GM12801 (cell line): ENCODE results near the gene BHLHE23.
A peak's percentile ranks its signal among the peaks of the same experiment; 100 is the strongest.

Experiments
- TF ChIP-seq, protein P1 (sequence below): IDR thresholded peaks from one replicate; pipeline ENCODE4 v1.5.1; 2011; ENCODE audit warnings: control low read depth; ENCODE audit not compliant: insufficient read length; ENCODE audit errors: extremely low read depth

Gene BHLHE23

DNA sequence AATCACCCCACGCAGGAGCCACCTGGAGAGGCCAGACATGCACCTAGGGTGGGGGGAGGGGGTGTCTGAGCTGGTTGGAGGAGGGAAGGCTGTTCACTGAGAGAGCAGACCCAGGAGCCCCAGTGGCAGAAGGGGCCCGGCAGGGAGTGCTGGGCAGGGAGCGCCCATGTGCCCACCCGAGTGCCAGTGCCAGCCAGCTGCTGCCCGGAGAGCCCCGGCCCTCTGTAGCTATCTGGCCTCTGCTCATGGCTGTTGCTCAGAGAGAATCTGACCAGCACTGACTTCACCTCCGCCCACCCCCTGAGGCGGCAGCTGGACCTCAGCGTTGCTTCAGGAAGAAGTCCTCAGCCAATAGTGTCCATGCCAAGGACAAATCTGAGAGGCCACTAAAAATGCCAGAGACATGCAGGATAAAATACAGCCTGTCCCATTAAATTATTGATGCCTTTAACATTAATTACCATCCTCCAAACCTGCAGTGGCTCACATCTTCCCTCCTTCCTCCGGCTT lies 31.5 kb downstream of the BHLHE23 start:
- TF ChIP-seq, protein P1, sequence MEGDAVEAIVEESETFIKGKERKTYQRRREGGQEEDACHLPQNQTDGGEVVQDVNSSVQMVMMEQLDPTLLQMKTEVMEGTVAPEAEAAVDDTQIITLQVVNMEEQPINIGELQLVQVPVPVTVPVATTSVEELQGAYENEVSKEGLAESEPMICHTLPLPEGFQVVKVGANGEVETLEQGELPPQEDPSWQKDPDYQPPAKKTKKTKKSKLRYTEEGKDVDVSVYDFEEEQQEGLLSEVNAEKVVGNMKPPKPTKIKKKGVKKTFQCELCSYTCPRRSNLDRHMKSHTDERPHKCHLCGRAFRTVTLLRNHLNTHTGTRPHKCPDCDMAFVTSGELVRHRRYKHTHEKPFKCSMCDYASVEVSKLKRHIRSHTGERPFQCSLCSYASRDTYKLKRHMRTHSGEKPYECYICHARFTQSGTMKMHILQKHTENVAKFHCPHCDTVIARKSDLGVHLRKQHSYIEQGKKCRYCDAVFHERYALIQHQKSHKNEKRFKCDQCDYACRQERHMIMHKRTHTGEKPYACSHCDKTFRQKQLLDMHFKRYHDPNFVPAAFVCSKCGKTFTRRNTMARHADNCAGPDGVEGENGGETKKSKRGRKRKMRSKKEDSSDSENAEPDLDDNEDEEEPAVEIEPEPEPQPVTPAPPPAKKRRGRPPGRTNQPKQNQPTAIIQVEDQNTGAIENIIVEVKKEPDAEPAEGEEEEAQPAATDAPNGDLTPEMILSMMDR = no peak

DNA sequence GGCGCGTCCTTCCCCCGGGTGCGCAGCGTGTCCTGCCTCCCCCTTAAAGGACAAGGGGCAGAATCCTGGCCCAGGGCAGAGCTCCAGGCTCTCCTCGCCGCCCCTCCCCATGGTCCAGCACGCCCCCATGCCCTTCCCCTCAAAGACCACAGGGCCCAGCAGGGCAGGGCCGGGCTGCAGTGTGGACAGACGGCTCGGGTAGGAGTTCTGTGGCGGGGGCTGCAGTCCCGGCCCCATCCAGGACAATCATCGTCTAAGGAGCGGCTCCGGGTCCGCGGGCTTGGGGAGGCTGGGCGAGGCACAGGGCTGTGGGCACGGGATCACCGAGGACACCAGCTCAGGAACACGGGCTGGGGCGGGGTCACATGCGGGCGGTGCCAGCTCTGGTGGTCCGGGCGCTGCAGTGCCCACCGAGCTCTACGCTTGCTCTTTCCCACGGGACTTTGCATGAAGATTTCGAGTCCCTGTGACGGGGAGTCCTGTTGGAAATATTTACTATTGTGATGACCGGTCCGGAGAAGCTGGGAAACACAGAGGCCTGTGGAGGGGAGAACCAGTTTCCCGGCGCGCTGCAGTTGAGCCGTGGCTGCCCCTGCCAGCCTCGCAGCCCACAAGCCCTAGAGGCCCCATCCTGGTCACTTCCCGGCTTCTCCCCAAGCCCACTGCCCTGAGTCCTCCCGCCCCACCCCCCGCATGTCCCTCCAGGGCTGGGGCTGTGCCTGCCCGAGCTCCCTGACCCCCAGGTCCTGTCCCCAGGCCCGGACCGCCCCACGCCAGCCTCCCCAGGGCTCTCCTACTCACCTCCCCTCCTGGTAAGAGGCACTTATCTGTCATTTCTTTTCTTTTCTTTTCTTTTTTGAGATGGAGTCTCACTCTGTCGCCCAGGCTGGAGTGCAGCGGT lies 33.7 kb downstream of the BHLHE23 start:
- TF ChIP-seq, protein P1 = no peak

DNA sequence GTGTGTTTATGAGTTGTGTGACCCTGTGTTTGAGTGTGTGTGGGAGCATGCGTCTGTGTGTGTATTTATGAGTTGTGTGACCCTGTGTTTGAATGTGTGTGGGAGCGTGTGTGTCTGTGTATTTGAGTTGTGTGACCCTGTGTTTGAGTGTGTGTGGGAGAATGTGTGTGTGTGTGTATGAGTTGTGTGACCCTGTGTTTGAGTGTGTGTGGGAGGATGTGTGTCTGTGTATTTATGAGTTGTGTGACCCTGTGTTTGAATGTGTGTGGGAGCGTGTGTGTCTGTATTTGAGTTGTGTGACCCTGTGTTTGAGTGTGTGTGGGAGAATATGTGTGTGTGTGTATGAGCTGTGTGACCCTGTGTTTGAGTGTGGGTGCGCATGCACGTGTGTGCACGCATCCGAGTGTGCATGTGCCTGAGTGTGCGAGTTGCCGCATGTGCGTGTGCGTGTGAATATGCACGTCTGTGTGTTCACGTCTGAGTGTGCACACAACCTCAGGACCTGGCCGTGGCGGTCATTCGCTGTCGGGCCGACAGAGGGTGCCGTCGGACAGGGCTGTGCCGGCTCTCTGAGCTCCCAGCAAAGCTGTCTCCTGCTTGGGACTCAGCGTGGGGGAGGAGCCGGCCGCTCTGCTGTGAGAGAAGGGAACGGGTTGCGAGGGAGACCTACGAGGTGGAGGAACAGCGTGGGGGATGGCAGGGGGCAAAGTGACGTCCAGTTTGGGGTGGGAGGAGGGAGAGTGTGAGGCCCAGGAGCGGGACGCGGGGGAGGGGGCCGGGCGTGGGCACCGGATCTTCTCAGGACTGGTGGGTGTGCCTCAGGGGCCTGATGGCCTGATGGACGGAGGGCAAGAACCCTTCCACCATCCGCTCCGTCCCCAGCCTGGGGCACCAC lies 34.6 kb downstream of the BHLHE23 start:
- TF ChIP-seq, protein P1 = peak; percentile 49

DNA sequence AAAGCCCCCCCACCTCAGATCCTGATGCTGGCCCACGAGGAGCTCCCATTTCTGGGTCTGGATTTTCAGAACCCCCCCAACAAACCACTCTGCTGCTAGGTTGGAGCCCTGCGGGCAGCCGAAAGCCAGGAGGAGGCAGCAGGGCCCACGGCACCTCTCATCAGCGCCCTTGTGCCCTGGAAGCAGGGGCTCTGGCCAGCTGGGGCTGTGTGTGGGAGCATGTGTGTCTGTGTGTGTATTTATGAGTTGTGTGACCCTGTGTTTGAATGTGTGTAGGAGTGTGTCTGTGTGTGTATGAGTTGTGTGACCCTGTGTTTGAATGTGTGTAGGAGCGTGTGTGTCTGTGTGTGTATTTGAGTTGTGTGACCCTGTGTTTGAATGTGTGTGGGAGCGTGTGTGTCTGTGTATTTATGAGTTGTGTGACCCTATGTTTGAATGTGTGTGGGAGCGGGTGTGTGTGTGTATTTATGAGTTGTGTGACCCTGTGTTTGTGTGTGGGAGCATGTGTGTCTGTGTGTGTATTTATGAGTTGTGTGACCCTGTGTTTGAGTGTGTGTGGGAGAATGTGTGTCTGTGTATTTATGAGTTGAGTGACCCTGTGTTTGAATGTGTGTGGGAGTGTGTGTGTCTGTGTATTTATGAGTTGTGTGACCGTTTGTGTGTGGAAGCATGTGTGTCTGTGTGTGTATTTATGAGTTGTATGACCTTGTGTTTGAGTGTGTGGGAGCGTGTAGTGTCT lies 35.4 kb downstream of the BHLHE23 start:
- TF ChIP-seq, protein P1 = no peak

DNA sequence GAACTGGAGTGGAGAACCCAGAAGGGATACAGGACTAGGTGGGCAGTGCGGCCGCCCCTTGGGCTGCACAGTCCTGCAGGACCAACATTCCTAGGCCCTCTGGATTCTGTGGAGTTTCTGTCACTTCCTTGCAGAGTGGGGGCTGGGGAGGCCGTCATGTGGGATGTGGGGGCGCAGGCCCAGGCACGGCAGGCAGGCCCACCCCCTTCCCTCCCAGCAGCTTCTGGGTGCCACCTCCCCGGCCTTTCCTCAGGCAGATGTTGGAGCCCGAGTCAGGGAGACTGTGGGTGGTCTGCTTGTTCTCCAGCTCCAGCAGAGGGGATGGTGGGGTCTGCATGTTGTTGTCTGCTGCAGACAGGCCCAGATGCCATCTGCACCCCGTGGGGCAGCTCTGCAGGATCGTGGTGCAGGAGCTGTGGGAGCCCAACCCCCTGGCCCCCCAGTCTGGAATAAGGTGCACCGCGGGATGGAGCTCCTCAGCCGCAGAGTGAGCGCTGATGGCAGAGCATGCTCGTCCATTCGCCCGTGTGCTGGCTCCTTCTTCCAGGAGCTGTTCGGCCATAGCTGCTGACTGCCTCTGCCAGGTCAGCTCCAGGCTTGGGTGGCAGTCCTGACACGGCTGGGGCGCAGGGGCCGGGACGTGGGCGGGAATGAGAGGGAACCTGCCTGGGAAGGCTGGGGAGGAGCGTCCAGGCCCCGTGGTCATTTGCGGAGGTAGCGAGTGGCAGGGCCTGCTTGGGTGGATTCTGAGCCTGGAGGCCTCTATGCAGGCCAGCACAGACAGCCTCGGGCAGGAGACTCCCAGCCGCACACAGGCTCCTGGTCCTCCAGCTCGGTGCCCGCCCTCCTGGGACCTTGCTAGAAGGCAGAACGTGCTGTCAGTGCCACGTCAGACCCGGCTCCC lies 36.2 kb downstream of the BHLHE23 start:
- TF ChIP-seq, protein P1 = no peak

DNA sequence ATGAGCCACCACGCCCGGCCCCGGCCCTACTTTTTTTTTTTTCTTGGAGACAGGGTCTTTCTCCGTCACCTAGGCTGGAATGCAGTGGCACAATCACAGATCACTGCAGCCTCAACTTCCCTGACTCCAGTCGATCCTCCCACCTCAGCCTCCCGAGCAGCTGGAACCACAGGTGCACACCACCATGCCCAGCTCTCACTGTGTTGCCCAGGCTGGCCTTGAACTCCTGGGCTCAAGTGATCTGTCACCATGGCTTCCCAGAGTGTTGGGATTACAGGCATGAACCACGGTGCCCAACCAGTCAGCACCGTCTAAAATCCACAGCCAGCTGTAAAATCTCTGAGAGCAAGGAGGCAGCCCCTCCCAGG lies 36.8 kb downstream of the BHLHE23 start:
- TF ChIP-seq, protein P1 = no peak
